Nucleus accumbens (tissue), 56 donors: ENCODE results near the gene CYP2B6.
"Not testable (repeated sequence)": the region's sequence is repeated elsewhere in the genome, so short reads cannot be mapped to it uniquely, and the experiment has no call there.

Experiments used
- DNase-seq, 56 donors: peaks; one replicate each; lab custom pipeline; 2025; lab: John Stamatoyannopoulos, UW

The CYP2B6 gene

GRCh38 chr19:40979759-40980158 is 11.3 kb upstream of the CYP2B6 start:
- DNase-seq = not testable (repeated sequence)

GRCh38 chr19:40980743-40981442 is 10.2 kb upstream of the CYP2B6 start:
- DNase-seq = not testable (repeated sequence)

- DNase-seq = no peak
These were observed 9.5 kb upstream of the CYP2B6 start for GRCh38 chr19:40981591-40981990.

GRCh38 chr19:40982594-40983101 is 8.4 kb upstream of the CYP2B6 start:
- DNase-seq = peak in 8 of 56 donors; percentile 1 to 39 (median 4)

GRCh38 chr19:40989453-40989852 is 1.6 kb upstream of the CYP2B6 start:
- DNase-seq = no peak

GRCh38 chr19:40995355-40995754 is 4.3 kb downstream of the CYP2B6 start:
- DNase-seq = no peak

- not testable (repeated sequence) for DNase-seq
These were observed 7.9 kb downstream of the CYP2B6 start for GRCh38 chr19:40999018-40999417.

- no peak for DNase-seq
These were observed 9.2 kb downstream of the CYP2B6 start for GRCh38 chr19:41000310-41000737.

- DNase-seq = no peak
These were observed 10.3 kb downstream of the CYP2B6 start for GRCh38 chr19:41001243-41001971.

GRCh38 chr19:41003656-41004055 is 12.6 kb downstream of the CYP2B6 start:
- DNase-seq = not testable (repeated sequence)

GRCh38 chr19:41009700-41010235 is 18.7 kb downstream of the CYP2B6 start:
- DNase-seq = no peak

GRCh38 chr19:41013359-41013758 is 22.3 kb downstream of the CYP2B6 start:
- DNase-seq = no peak

- DNase-seq = no peak
These were observed 23.6 kb downstream of the CYP2B6 start for GRCh38 chr19:41014643-41015042.

- no peak for DNase-seq
These were observed 25.5 kb downstream of the CYP2B6 start for GRCh38 chr19:41016488-41017071.

GRCh38 chr19:41018736-41019290 is 27.7 kb downstream of the CYP2B6 start:
- DNase-seq = no peak

- DNase-seq = no peak
These were observed 28.3 kb downstream of the CYP2B6 start for GRCh38 chr19:41019346-41019745.

GRCh38 chr19:41023193-41023592 is 32.1 kb downstream of the CYP2B6 start:
- DNase-seq = no peak

- no peak for DNase-seq
These were observed 34.3 kb downstream of the CYP2B6 start for GRCh38 chr19:41025411-41025810.

- DNase-seq = no peak
These were observed 34.8 kb downstream of the CYP2B6 start for GRCh38 chr19:41025871-41026270.

- DNase-seq = no peak
These were observed 36.3 kb downstream of the CYP2B6 start for GRCh38 chr19:41027273-41027967.
